SK-N-MC (cell line): ENCODE results near the gene TAPBP.

Experiments
- EZH2 ChIP-seq: fragments of 200-600 bp; sonication (generic); IDR thresholded peaks from one replicate; pipeline ENCODE4 v1.6.1; 2017; ENCODE audit warnings: antibody characterized with exemption
- POLR2AphosphoS5 ChIP-seq: IDR thresholded peaks from 2 replicates; pipeline ENCODE4 v1.6.1; 2012; ENCODE audit warnings: mild to moderate bottlenecking, low read depth, low read length, borderline replicate concordance

DNA sequence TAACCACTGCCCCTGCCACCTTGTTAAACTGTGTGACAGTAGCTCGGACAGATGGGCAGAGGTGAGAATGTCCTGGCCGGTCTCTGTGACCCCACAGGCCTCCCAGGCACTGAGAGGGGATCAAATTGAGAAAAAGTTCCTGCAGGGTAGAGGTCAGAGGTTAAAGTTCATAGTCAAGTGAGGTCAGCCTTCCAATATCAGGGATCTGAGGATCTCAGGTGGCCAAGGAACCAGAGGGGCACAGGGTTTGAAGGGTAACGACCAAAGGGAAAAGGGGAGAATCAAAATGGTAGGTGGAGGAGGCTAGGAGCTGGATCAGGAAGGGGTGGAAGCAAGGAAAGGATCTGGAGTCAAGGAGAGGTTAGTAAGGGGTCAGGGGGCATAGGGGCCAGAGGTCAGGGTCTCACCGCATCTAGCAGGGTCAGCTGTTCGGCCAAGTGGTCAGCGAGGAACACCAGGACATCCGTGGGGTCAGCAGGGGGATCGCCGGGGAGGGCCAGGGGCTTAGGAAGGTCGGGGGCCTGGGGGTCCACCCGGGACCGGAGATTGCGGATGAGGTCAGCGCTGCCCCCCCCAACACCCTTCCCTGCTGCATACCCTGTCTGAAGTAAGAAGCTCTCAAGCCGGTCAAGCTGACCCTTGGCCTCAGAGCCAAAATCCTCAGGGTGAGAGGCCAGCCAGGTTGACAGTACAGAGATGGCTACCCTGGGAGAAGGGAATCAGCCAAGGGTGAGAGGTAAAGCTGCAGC is 18.1 kb downstream of the TAPBP start:
- no peak for TF ChIP-seq EZH2
- TF ChIP-seq POLR2AphosphoS5, result no peak
